H9 (cell line): ENCODE measurements around the gene C22orf23. TPM values are rescaled to one million over a fixed set of nuclear protein-coding genes. Genes with fewer than 3 reads are reported as not detected.

Experiments used
- DNase-seq: peaks from one replicate; pipeline ENCODE4 v3.0.0-alpha.2; 2017
- H2AFZ ChIP-seq: one replicate; pipeline ENCODE4 v1.6.1; 2013; ENCODE audit warnings: mild to moderate bottlenecking, low read length, control low read depth, moderate library complexity
- H2AK5ac ChIP-seq: 2 replicates; pipeline ENCODE4 v1.6.1; 2013; ENCODE audit warnings: low read length, control low read depth, mixed read lengths; ENCODE audit not compliant: insufficient read length
- H2BK120ac ChIP-seq: one replicate; pipeline ENCODE4 v1.6.1; 2013; ENCODE audit warnings: low read depth, mild to moderate bottlenecking, low read length, control low read depth, inconsistent platforms; ENCODE audit not compliant: poor library complexity, severe bottlenecking
- H2BK12ac ChIP-seq: 2 replicates; pipeline ENCODE4 v1.6.1; 2013; ENCODE audit warnings: low read length, control low read depth, mixed read lengths, low read depth; ENCODE audit not compliant: insufficient read length
- H2BK15ac ChIP-seq: 2 replicates; pipeline ENCODE4 v1.6.1; 2013; ENCODE audit warnings: low read depth, low read length, control low read depth
- H2BK20ac ChIP-seq: one replicate; pipeline ENCODE4 v1.6.1; 2013; ENCODE audit warnings: low read depth, mild to moderate bottlenecking, low read length, control low read depth, inconsistent platforms; ENCODE audit not compliant: poor library complexity, severe bottlenecking
- H2BK5ac ChIP-seq: 2 replicates; pipeline ENCODE4 v1.6.1; 2013; ENCODE audit warnings: low read length, control low read depth, mixed read lengths; ENCODE audit not compliant: insufficient read length
- H3K14ac ChIP-seq: 2 replicates; pipeline ENCODE4 v1.6.1; 2013; ENCODE audit warnings: low read length, control low read depth; ENCODE audit not compliant: insufficient read depth
- H3K18ac ChIP-seq: 2 replicates; pipeline ENCODE4 v1.6.1; 2013; ENCODE audit warnings: low read depth, mild to moderate bottlenecking, mixed read lengths, low read length, control low read depth; ENCODE audit not compliant: insufficient read length
- H3K23ac ChIP-seq: 2 replicates; pipeline ENCODE4 v1.6.1; 2013; ENCODE audit warnings: low read length, control low read depth, mixed read lengths, low read depth; ENCODE audit not compliant: insufficient read length
- H3K23me2 ChIP-seq: 2 replicates; pipeline ENCODE4 v1.6.1; 2013; ENCODE audit warnings: low read depth, mild to moderate bottlenecking, mixed read lengths, low read length, control low read depth; ENCODE audit not compliant: insufficient read length, poor library complexity, severe bottlenecking
- H3K27ac ChIP-seq: 2 replicates; pipeline ENCODE4 v1.5.1; 2013; ENCODE audit warnings: low read length, control low read depth, mixed read lengths, low read depth; ENCODE audit not compliant: insufficient read length
- H3K27me3 ChIP-seq: 2 replicates; pipeline ENCODE4 v1.6.1; 2013; ENCODE audit warnings: low read length, control low read depth, inconsistent platforms; ENCODE audit not compliant: insufficient read depth
- H3K4ac ChIP-seq: 2 replicates; pipeline ENCODE4 v1.6.1; 2013; ENCODE audit warnings: low read depth, mild to moderate bottlenecking, control low read depth, inconsistent platforms, low read length, moderate library complexity
- H3K4me1 ChIP-seq: 2 replicates; pipeline ENCODE4 v1.6.1; 2013; ENCODE audit warnings: low read length, control low read depth, inconsistent platforms; ENCODE audit not compliant: insufficient read depth
- H3K4me2 ChIP-seq: 2 replicates; pipeline ENCODE4 v1.6.1; 2013; ENCODE audit warnings: low read length, control low read depth, mixed read lengths; ENCODE audit not compliant: insufficient read length, insufficient read depth
- H3K56ac ChIP-seq: 2 replicates; pipeline ENCODE4 v1.6.1; 2013; ENCODE audit warnings: low read depth, mild to moderate bottlenecking, mixed read lengths, low read length, control low read depth; ENCODE audit not compliant: insufficient read length
- H3K79me1 ChIP-seq: 2 replicates; pipeline ENCODE4 v1.6.1; 2013; ENCODE audit warnings: low read depth, mild to moderate bottlenecking, moderate library complexity, low read length, control low read depth, inconsistent platforms; ENCODE audit not compliant: insufficient read depth, poor library complexity, severe bottlenecking
- H3K79me2 ChIP-seq: 2 replicates; pipeline ENCODE4 v1.6.1; 2013; ENCODE audit warnings: low read length, control low read depth, inconsistent platforms; ENCODE audit not compliant: insufficient read depth
- H3K9ac ChIP-seq: 2 replicates; pipeline ENCODE4 v1.6.1; 2013; ENCODE audit warnings: low read length, control low read depth, mixed read lengths; ENCODE audit not compliant: insufficient read length; ENCODE audit errors: extremely low read depth
- H3K9me3 ChIP-seq: one replicate; pipeline ENCODE4 v1.6.1; 2013; ENCODE audit warnings: low read depth, low read length, inconsistent platforms; ENCODE audit not compliant: control insufficient read depth
- H3T11ph ChIP-seq: one replicate; pipeline ENCODE4 v1.6.1; 2013; ENCODE audit warnings: mild to moderate bottlenecking, low read length, control low read depth, inconsistent platforms
- H4K20me1 ChIP-seq: one replicate; pipeline ENCODE4 v1.6.1; 2013; ENCODE audit not compliant: control insufficient read depth, insufficient read length, insufficient read depth
- H4K5ac ChIP-seq: 2 replicates; pipeline ENCODE4 v1.6.1; 2013; ENCODE audit warnings: low read depth, mild to moderate bottlenecking, mixed read lengths, low read length, control low read depth; ENCODE audit not compliant: insufficient read length
- H4K8ac ChIP-seq: replicated peaks from 2 replicates; pipeline ENCODE4 v1.6.1; 2013; ENCODE audit warnings: low read length, control low read depth, mixed read lengths, low read depth; ENCODE audit not compliant: insufficient read length
- H4K91ac ChIP-seq: 2 replicates; pipeline ENCODE4 v1.6.1; 2013; ENCODE audit warnings: low read depth, mild to moderate bottlenecking, moderate library complexity, mixed read lengths, low read length, control low read depth; ENCODE audit not compliant: insufficient read length
- H3K27ac Mint-ChIP-seq, 3 experiments: 2 replicates in 2 of 3; 3 replicates in 1 of 3; pipeline ENCODE4 v1.8.0; 2020 to 2021; ENCODE audit warnings: mixed read lengths in 3 of 3, mild to moderate bottlenecking in 1 of 3, moderate library complexity in 1 of 3
- H3K27me3 Mint-ChIP-seq: 2 replicates; pipeline ENCODE4 v1.8.0; 2021; ENCODE audit warnings: low read depth, mild to moderate bottlenecking, moderate library complexity, mixed read lengths
- H3K36me3 Mint-ChIP-seq, 3 experiments: 2 replicates in 2 of 3; 3 replicates in 1 of 3; pipeline ENCODE4 v1.8.0; 2020 to 2021; ENCODE audit warnings: low read depth in 3 of 3, mixed read lengths in 3 of 3; ENCODE audit not compliant: insufficient read depth in 1 of 3
- H3K4me1 Mint-ChIP-seq, 2 experiments: 2 replicates each; pipeline ENCODE4 v1.8.0; 2020; ENCODE audit warnings: mixed read lengths in 2 of 2
- H3K4me3 Mint-ChIP-seq, 2 experiments: 2 replicates in 1 of 2; 3 replicates in 1 of 2; pipeline ENCODE4 v1.8.0; 2020 to 2021; ENCODE audit warnings: mild to moderate bottlenecking in 2 of 2, mixed read lengths in 2 of 2, moderate library complexity in 1 of 2
- H3K9me3 Mint-ChIP-seq, 2 experiments: 2 replicates in 1 of 2; 3 replicates in 1 of 2; pipeline ENCODE4 v1.8.0; 2020; ENCODE audit warnings: mild to moderate bottlenecking in 2 of 2, mixed read lengths in 2 of 2, moderate library complexity in 1 of 2
- WGBS: extraction: QIAGEN DNeasy Blood & Tissue Kit; methylation state at CpG from one replicate; pipeline ENCODE4 v1.1.7; 2013; ENCODE audit warnings: missing lambda C conversion rate, low lambda C conversion rate, mixed read lengths; ENCODE audit not compliant: insufficient read length; ENCODE audit errors: extremely low coverage; 5-methylcytosine and 5-hydroxymethylcytosine counted together
- total RNA-seq: library from RNA; stranded (reverse); gene quantifications from 2 replicates; pipeline ENCODE4 v1.2.1, GENCODE V29; 2021
- TF ChIP-seq, protein P1 (sequence below): fragments of 200-600 bp; sonication (generic); conservative IDR thresholded peaks from 3 replicates; pipeline ENCODE4 v1.8.0; 2021; ENCODE audit warnings: antibody characterized with exemption, mild to moderate bottlenecking

Gene C22orf23
- total RNA-seq, 1 experiment from 2014 or later = 0.57 TPM

- H3K27ac Mint-ChIP-seq = peak overlapping the region in 1 of 3 experiments; percentile 59; a peak in 3 of 7 replicates
- no peaks in the 10 kb centered on the region; the same call in 1 of the 2 replicates for H3K4me1 ChIP-seq
- H3K36me3 Mint-ChIP-seq = peaks cover 18 to 54% (median 41%) of the 10 kb centered on the region in 3 experiments; a peak in 6 of 7 replicates
- TF ChIP-seq, protein P1, sequence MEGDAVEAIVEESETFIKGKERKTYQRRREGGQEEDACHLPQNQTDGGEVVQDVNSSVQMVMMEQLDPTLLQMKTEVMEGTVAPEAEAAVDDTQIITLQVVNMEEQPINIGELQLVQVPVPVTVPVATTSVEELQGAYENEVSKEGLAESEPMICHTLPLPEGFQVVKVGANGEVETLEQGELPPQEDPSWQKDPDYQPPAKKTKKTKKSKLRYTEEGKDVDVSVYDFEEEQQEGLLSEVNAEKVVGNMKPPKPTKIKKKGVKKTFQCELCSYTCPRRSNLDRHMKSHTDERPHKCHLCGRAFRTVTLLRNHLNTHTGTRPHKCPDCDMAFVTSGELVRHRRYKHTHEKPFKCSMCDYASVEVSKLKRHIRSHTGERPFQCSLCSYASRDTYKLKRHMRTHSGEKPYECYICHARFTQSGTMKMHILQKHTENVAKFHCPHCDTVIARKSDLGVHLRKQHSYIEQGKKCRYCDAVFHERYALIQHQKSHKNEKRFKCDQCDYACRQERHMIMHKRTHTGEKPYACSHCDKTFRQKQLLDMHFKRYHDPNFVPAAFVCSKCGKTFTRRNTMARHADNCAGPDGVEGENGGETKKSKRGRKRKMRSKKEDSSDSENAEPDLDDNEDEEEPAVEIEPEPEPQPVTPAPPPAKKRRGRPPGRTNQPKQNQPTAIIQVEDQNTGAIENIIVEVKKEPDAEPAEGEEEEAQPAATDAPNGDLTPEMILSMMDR = no peak
- H3K23ac ChIP-seq = no peak overlapping the region
- no peaks in the 10 kb centered on the region; the same call in 1 of the 2 replicates for H3K27me3 Mint-ChIP-seq
- H2BK12ac ChIP-seq = no peak overlapping the region
- H3K9me3 Mint-ChIP-seq = 0 out of 5 replicates have a peak, but pooled peaks cover 0 to 3% of the 10 kb centered on the region in 2 experiments
- no peak overlapping the region for H3T11ph ChIP-seq
- H3K14ac ChIP-seq = no peak overlapping the region
- no peak overlapping the region for H3K9ac ChIP-seq
- no peaks in the 10 kb centered on the region for H3K27me3 ChIP-seq
- no peak overlapping the region for H4K5ac ChIP-seq
- no peak overlapping the region for H4K8ac ChIP-seq
- no peaks in the 10 kb centered on the region for H3K79me2 ChIP-seq
- H3K4ac ChIP-seq = no peak overlapping the region
- no peak overlapping the region for H4K91ac ChIP-seq
- no peak overlapping the region for H2BK15ac ChIP-seq
- H2AFZ ChIP-seq = no peak overlapping the region
- no peaks in the 10 kb centered on the region for H3K23me2 ChIP-seq
- H2BK20ac ChIP-seq = no peak overlapping the region
- H3K18ac ChIP-seq = no peak overlapping the region
- no peak overlapping the region for H2BK5ac ChIP-seq
- peaks cover 36 to 43% of the 10 kb centered on the region in 2 experiments for H3K4me1 Mint-ChIP-seq
- DNase-seq = no peak
- no peak overlapping the region for H3K27ac ChIP-seq
- no CpG with 5 or more reads among the region's 14 CpGs for WGBS
- no peak overlapping the region; a peak in 2 of 5 replicates for H3K4me3 Mint-ChIP-seq
- no peak overlapping the region for H3K56ac ChIP-seq
- peaks cover 3% of the 10 kb centered on the region for H4K20me1 ChIP-seq
- H3K4me2 ChIP-seq = no peak overlapping the region
- H3K9me3 ChIP-seq = no peaks in the 10 kb centered on the region
- H2BK120ac ChIP-seq = no peak overlapping the region
- H2AK5ac ChIP-seq = no peak overlapping the region
- H3K79me1 ChIP-seq = no peaks in the 10 kb centered on the region
These were observed 14.4 kb upstream of the C22orf23 start for GRCh38 chr22:37967637-37968451.
